Measurements from ENCODE around the gene ZNF496.
"Not testable (repeated sequence)": the region's sequence is repeated elsewhere in the genome, so short reads cannot be mapped to it uniquely, and the experiment has no call there.

The ZNF496 gene

GRCh38 chr1:247359559-247359958, 27.9 kb upstream of the ZNF496 start:
- no peak for DNase-seq (ENCODE audit: low read depth in 2 of 2)

GRCh38 chr1:247358920-247359319, 27.3 kb upstream of the ZNF496 start:
- no peak for DNase-seq (ENCODE audit: low read depth in 2 of 2)

GRCh38 chr1:247357781-247358211, 26.1 kb upstream of the ZNF496 start:
- no peak for DNase-seq (ENCODE audit: low read depth in 2 of 2)

- DNase-seq (ENCODE audit: low read depth in 2 of 2), result no peak
These were observed 25.5 kb upstream of the ZNF496 start for GRCh38 chr1:247357052-247357780.

GRCh38 chr1:247355160-247355559, 23.5 kb upstream of the ZNF496 start:
- not testable (repeated sequence) for DNase-seq (ENCODE audit: low read depth in 2 of 2)

- DNase-seq (ENCODE audit: low read depth in 2 of 2), result no peak
These were observed 20.5 kb upstream of the ZNF496 start for GRCh38 chr1:247352175-247352574.

GRCh38 chr1:247350587-247350986, 18.9 kb upstream of the ZNF496 start:
- no peak for DNase-seq (ENCODE audit: low read depth in 2 of 2)

- no peak for DNase-seq (ENCODE audit: low read depth in 2 of 2)
These were observed 16.0 kb upstream of the ZNF496 start for GRCh38 chr1:247347477-247348222.

GRCh38 chr1:247345881-247346280, 14.2 kb upstream of the ZNF496 start:
- no peak for DNase-seq (ENCODE audit: low read depth in 2 of 2)

GRCh38 chr1:247343801-247344200, 12.1 kb upstream of the ZNF496 start:
- DNase-seq (ENCODE audit: low read depth in 2 of 2), result no peak

- DNase-seq (ENCODE audit: low read depth in 2 of 2), result no peak
These were observed 7.1 kb upstream of the ZNF496 start for GRCh38 chr1:247338723-247339275.

- no peak for DNase-seq (ENCODE audit: low read depth in 2 of 2)
These were observed 6.3 kb upstream of the ZNF496 start for GRCh38 chr1:247337961-247338360.

GRCh38 chr1:247337250-247337746, 5.6 kb upstream of the ZNF496 start:
- DNase-seq (ENCODE audit: low read depth in 2 of 2), result no peak

- DNase-seq (ENCODE audit: low read depth in 2 of 2), result no peak
These were observed 4.7 kb upstream of the ZNF496 start for GRCh38 chr1:247336390-247336789.

GRCh38 chr1:247335882-247336281, 4.2 kb upstream of the ZNF496 start:
- DNase-seq (ENCODE audit: low read depth in 2 of 2), result no peak

GRCh38 chr1:247334378-247335133, 2.9 kb upstream of the ZNF496 start:
- no peak for DNase-seq (ENCODE audit: low read depth in 2 of 2)

- DNase-seq (ENCODE audit: low read depth in 2 of 2), result no peak
These were observed 1.1 kb upstream of the ZNF496 start for GRCh38 chr1:247332623-247333361.

GRCh38 chr1:247332215-247332622, 552 bp upstream of the ZNF496 start:
- DNase-seq (ENCODE audit: low read depth in 2 of 2), result no peak

GRCh38 chr1:247331172-247331524, 519 bp downstream of the ZNF496 start:
- no peak for DNase-seq (ENCODE audit: low read depth in 2 of 2)

- no peak for DNase-seq (ENCODE audit: low read depth in 2 of 2)
These were observed 1.0 kb downstream of the ZNF496 start for GRCh38 chr1:247330548-247331171.

GRCh38 chr1:247329097-247329617, 2.5 kb downstream of the ZNF496 start:
- DNase-seq (ENCODE audit: low read depth in 2 of 2), result no peak

All from fibroblast of skin of left biceps (primary cell).